Chondrocyte (in vitro differentiated cells): ENCODE data around the gene TMEM132D. TPM values are rescaled to one million over a fixed set of nuclear protein-coding genes. Genes with fewer than 3 reads are reported as not detected.

Experiments
- DNase-seq: peaks from one replicate; pipeline ENCODE4 v3.0.0; 2021; ENCODE audit warnings: mixed read lengths, low spot score
- H3K27ac Mint-ChIP-seq: one replicate; pipeline ENCODE4 v1.8.0; 2021; ENCODE audit warnings: mild to moderate bottlenecking, moderate library complexity, mixed read lengths; ENCODE audit not compliant: unreplicated experiment
- H3K27me3 Mint-ChIP-seq: 2 replicates; pipeline ENCODE4 v1.8.0; 2021; ENCODE audit warnings: low read depth, mixed read lengths
- H3K36me3 Mint-ChIP-seq: 2 replicates; pipeline ENCODE4 v1.8.0; 2021; ENCODE audit warnings: low read depth, mixed read lengths
- H3K4me1 Mint-ChIP-seq: 2 replicates; pipeline ENCODE4 v1.8.0; 2021; ENCODE audit warnings: low read depth, mild to moderate bottlenecking, mixed read lengths
- H3K4me3 Mint-ChIP-seq: one replicate; pipeline ENCODE4 v1.8.0; 2021; ENCODE audit warnings: mild to moderate bottlenecking, moderate library complexity, mixed read lengths; ENCODE audit not compliant: unreplicated experiment
- H3K9me3 Mint-ChIP-seq: 2 replicates; pipeline ENCODE4 v1.8.0; 2021; ENCODE audit warnings: low read depth, mixed read lengths
- total RNA-seq: library from RNA; stranded (reverse); gene quantifications from 3 replicates; pipeline ENCODE4 v1.2.1, GENCODE V29; 2021
- TF ChIP-seq, protein P1 (sequence below): fragments of 200-600 bp; sonication (generic); IDR thresholded peaks from 2 replicates; pipeline ENCODE4 v1.5.0; 2021; ENCODE audit warnings: antibody characterized with exemption, mild to moderate bottlenecking, moderate library complexity

Gene TMEM132D
- total RNA-seq, 1 donor from 2014 or later: 3.1 TPM

DNA sequence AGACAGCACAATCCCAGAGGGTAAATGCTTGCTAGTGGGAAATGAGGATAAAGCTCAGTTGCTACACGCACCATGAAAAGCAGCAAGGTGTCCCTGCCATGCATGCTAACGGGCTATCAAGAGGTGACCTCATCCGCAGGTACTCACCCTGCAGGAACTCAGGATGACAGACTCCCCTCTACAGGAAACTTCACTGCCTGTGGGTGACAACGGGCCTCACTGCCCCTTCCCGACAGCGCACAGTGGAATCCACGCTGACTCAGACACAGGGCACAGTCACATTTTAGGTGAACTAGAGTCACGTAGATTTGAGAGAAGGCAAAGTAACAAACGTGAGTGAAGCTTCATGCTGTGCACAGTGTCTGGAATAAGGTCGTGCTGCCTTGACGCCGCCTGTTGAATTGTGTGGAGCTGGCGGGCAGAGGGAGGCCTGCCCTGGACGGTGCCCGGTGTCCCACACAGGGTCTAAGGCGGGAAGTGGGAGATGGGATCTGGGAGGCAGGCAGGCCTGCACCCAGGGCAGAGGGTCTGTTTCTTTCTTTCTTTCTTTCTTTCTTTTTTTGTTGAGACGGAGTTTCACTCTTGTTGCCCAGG lies 331.8 kb downstream of the TMEM132D start:
- no peak overlapping the region for H3K27ac Mint-ChIP-seq
- DNase-seq: no peak
- no peaks in the 10 kb centered on the region for H3K4me1 Mint-ChIP-seq
- H3K27me3 Mint-ChIP-seq: no peaks in the 10 kb centered on the region
- peaks cover 3% of the 10 kb centered on the region for H3K9me3 Mint-ChIP-seq
- no peak overlapping the region for H3K4me3 Mint-ChIP-seq
- H3K36me3 Mint-ChIP-seq: no peaks in the 10 kb centered on the region
- TF ChIP-seq, protein P1, sequence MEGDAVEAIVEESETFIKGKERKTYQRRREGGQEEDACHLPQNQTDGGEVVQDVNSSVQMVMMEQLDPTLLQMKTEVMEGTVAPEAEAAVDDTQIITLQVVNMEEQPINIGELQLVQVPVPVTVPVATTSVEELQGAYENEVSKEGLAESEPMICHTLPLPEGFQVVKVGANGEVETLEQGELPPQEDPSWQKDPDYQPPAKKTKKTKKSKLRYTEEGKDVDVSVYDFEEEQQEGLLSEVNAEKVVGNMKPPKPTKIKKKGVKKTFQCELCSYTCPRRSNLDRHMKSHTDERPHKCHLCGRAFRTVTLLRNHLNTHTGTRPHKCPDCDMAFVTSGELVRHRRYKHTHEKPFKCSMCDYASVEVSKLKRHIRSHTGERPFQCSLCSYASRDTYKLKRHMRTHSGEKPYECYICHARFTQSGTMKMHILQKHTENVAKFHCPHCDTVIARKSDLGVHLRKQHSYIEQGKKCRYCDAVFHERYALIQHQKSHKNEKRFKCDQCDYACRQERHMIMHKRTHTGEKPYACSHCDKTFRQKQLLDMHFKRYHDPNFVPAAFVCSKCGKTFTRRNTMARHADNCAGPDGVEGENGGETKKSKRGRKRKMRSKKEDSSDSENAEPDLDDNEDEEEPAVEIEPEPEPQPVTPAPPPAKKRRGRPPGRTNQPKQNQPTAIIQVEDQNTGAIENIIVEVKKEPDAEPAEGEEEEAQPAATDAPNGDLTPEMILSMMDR: no peak

DNA sequence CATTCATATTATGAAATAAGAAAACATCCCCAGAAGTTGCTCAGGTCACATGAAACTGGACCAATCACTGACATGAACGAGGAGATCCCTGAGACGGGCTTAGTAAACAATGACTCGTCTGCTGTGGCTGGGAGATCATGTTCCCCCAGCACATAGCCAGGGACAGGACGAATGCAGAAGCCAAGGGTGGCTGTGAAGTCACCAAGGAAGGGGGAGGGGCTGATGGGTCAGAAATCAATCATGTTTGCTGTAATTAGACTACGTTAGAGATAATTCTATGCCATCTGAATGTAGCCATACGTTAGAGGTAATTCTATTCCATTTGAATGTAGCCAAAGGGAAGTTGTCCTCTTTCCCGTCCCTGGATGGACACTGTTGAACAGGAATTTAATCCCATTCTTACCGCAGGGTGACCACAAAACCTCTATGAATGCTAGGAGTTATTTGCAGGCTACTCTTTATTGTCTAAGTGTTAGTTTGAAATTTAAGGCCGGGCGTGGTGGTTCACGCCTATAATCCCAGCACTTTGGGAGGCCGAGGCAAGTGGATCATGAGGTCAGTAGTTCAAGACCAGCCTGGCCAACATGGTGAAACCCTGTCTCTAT lies 332.9 kb downstream of the TMEM132D start:
- Mint-ChIP-seq H3K27ac (no peak overlapping the region), H3K27me3 (no peaks in the 10 kb centered on the region), H3K4me1 (no peaks in the 10 kb centered on the region), H3K36me3 (no peaks in the 10 kb centered on the region), H3K4me3 (no peak overlapping the region), H3K9me3 (peaks cover 3% of the 10 kb centered on the region)
- TF ChIP-seq, protein P1: no peak
- no peak for DNase-seq

DNA sequence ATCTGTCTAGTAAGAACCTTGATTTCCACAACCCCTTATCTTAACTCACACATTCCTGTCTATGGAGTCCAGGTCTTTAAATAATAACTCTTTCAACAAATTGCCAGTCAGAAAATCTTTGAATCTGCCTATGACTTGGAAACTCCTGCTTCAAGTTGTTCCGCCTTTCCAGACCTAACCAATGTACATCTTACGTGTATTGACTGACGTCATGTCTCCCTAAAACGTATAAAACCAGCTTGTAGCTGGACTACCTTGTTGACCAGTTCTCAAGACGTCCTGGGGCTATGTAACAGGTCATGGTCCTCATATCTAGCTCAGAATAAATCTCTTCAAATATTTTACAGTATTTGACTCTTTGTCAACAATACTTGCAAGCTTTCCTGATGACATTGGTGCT lies 337.0 kb downstream of the TMEM132D start:
- TF ChIP-seq, protein P1: no peak
- Mint-ChIP-seq H3K9me3 (peaks cover 14% of the 10 kb centered on the region), H3K27ac (no peak overlapping the region), H3K4me1 (no peaks in the 10 kb centered on the region), H3K36me3 (no peaks in the 10 kb centered on the region), H3K27me3 (no peaks in the 10 kb centered on the region), H3K4me3 (no peak overlapping the region)
- DNase-seq: no peak

DNA sequence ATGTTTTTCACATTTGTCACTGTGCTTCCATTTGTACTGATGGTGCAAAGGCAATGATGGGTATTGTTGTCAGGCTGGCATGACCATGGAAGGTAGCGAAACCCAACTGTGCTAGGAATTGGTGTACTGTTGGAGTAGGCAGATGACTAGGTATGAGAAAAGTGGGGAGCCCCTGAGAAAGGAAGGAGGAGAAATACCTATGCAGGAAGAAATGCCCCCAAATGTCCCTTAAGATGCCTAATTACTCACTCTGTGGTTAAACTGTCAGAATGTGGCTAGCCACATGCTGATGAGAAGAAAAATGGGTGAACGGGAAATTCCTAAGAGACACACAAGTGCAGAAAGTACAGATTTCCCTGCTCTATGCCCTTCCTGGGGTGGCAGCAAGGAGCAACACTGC lies 339.1 kb downstream of the TMEM132D start:
- DNase-seq: no peak
- Mint-ChIP-seq H3K4me3 (no peak overlapping the region), H3K27ac (no peak overlapping the region), H3K36me3 (no peaks in the 10 kb centered on the region), H3K4me1 (no peaks in the 10 kb centered on the region), H3K27me3 (no peaks in the 10 kb centered on the region), H3K9me3 (peaks cover 12% of the 10 kb centered on the region)
- TF ChIP-seq, protein P1: no peak

DNA sequence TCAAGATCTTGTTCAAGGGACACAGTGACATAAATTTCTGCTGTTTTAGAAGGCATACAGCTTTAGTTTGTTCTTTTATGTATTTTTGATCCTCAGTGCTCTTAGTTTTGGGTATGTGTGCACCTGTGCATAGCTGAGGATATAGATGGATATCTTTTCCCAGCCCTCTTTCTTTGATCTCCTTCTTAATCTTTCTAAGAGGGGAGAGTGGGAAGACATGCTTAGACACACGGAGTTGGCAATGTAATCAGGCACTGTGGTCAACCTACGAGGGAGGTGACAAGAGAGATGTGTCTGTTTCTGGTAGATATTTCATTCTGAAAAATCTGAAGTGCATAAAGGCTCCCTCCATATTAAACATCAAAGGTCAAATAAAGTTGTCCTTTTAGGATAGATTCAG lies 340.6 kb downstream of the TMEM132D start:
- no peak for DNase-seq
- TF ChIP-seq, protein P1: no peak
- Mint-ChIP-seq H3K4me1 (peaks cover under 1% of the 10 kb centered on the region), H3K27me3 (no peaks in the 10 kb centered on the region), H3K36me3 (peaks cover under 1% of the 10 kb centered on the region), H3K4me3 (no peak overlapping the region), H3K27ac (no peak overlapping the region), H3K9me3 (peaks cover 13% of the 10 kb centered on the region)
